H1 (cell line): Measurements from ENCODE around the gene MCF2L. TPM values are rescaled to one million over a fixed set of nuclear protein-coding genes. Genes with fewer than 3 reads are reported as not detected.
A peak's percentile ranks its signal among the peaks of the same experiment; 100 is the strongest.

Experiments
- CTCF ChIA-PET: fragments of 300-600 bp; sonication (Branson Sonifier 250); formaldehyde crosslinking; loops from one replicate; lab custom pipeline; 2021; ENCODE audit not compliant: partially characterized antibody; lab: Charles Lee
- POLR2A ChIA-PET: fragments of 300-600 bp; sonication (Branson Sonifier 250); formaldehyde crosslinking; loops from one replicate; lab custom pipeline; 2021; ENCODE audit warnings: inconsistent platforms; ENCODE audit not compliant: partially characterized antibody; lab: Charles Lee
- DNase-seq, 2 experiments: peaks; one replicate each; pipeline versions ENCODE4 v3.0.0 to v3.0.0-alpha.2; 2010 to 2022; ENCODE audit warnings: low spot score in 2 of 2, low read depth in 1 of 2, mixed read lengths in 1 of 2
- FAIRE-seq: peaks from 2 replicates; lab custom pipeline; 2011; peaks lifted over from hg19 to GRCh38; lab: Jason Lieb, UNC
- H2AFZ ChIP-seq: 2 replicates; pipeline ENCODE4 v1.8.1; 2012; ENCODE audit warnings: low read length, inconsistent platforms
- H2AK5ac ChIP-seq: 2 replicates; pipeline ENCODE4 v1.6.1; 2013; ENCODE audit warnings: low read depth, low read length
- H2BK120ac ChIP-seq: replicated peaks from 2 replicates; pipeline ENCODE3; 2013; ENCODE audit warnings: low read depth, low read length, inconsistent platforms
- H2BK12ac ChIP-seq: 2 replicates; pipeline ENCODE4 v1.6.1; 2013; ENCODE audit warnings: low read depth, low read length
- H2BK15ac ChIP-seq: 2 replicates; pipeline ENCODE4 v1.6.1; 2013; ENCODE audit warnings: low read length
- H2BK20ac ChIP-seq: 2 replicates; pipeline ENCODE4 v1.6.1; 2013; ENCODE audit warnings: low read length
- H2BK5ac ChIP-seq: 2 replicates; pipeline ENCODE4 v1.6.1; 2013; ENCODE audit warnings: low read depth, low read length
- H3K14ac ChIP-seq: 2 replicates; pipeline ENCODE4 v1.6.1; 2013; ENCODE audit warnings: inconsistent platforms; ENCODE audit not compliant: insufficient read length
- H3K18ac ChIP-seq: 2 replicates; pipeline ENCODE4 v1.6.1; 2013; ENCODE audit warnings: low read length; ENCODE audit errors: extremely low read depth
- H3K23ac ChIP-seq: 2 replicates; pipeline ENCODE4 v1.6.1; 2013; ENCODE audit warnings: inconsistent platforms; ENCODE audit not compliant: insufficient read length
- H3K23me2 ChIP-seq: 2 replicates; pipeline ENCODE4 v1.6.1; 2013; ENCODE audit warnings: low read depth, low read length
- H3K27ac ChIP-seq: 2 replicates; pipeline ENCODE4 v1.6.1; 2011; ENCODE audit warnings: low read depth, low read length, inconsistent platforms
- H3K27me3 ChIP-seq, 4 experiments: replicated peaks in 1 of 4; 1 replicate in 1 of 4; 2 replicates in 3 of 4; pipeline versions ENCODE4 v1.6.1 to v1.8.1; 2011 to 2013; ENCODE audit warnings: low read length in 3 of 4, mild to moderate bottlenecking in 3 of 4, inconsistent platforms in 2 of 4, mixed read lengths in 2 of 4, moderate library complexity in 1 of 4; ENCODE audit not compliant: control insufficient read depth in 3 of 4, insufficient read depth in 3 of 4; ENCODE audit errors: extremely low read depth in 1 of 4
- H3K36me3 ChIP-seq, 4 experiments: 2 replicates each; pipeline versions ENCODE4 v1.6.1 to v1.8.1; 2011 to 2013; ENCODE audit warnings: mild to moderate bottlenecking in 4 of 4, low read length in 3 of 4, moderate library complexity in 2 of 4, control low read depth in 1 of 4, inconsistent platforms in 1 of 4; ENCODE audit not compliant: insufficient read depth in 4 of 4, control insufficient read depth in 2 of 4
- H3K4ac ChIP-seq: replicated peaks from 2 replicates; pipeline ENCODE3; 2013; ENCODE audit warnings: low read length, low read depth, mixed read lengths, inconsistent platforms; ENCODE audit not compliant: insufficient read length
- H3K4me1 ChIP-seq, 4 experiments: replicated peaks in 1 of 4; 1 replicate in 1 of 4; 2 replicates in 3 of 4; pipeline versions ENCODE4 v1.6.1 to v1.8.1; 2011 to 2013; ENCODE audit warnings: low read length in 3 of 4, inconsistent platforms in 2 of 4, mixed read lengths in 1 of 4; ENCODE audit not compliant: insufficient read depth in 4 of 4, control insufficient read depth in 3 of 4
- H3K4me2 ChIP-seq, 2 experiments: 2 replicates each; pipeline versions ENCODE4 v1.6.1 to v1.8.1; 2011 to 2013; ENCODE audit warnings: low read depth in 2 of 2, low read length in 2 of 2, control low read depth in 1 of 2, inconsistent platforms in 1 of 2, mild to moderate bottlenecking in 1 of 2; ENCODE audit not compliant: insufficient read depth in 1 of 2
- H3K4me3 ChIP-seq, 4 experiments: fragments of 200-600, 300-600 bp in 1 of 4; sonication (generic), shearing (Covaris generic), sonication (Bioruptor Twin) in 1 of 4; 2 replicates each; pipeline versions ENCODE4 v1.5.1 to v1.8.1; 2011 to 2016; ENCODE audit warnings: low read length in 4 of 4, low read depth in 3 of 4, control low read depth in 2 of 4, inconsistent platforms in 2 of 4, mild to moderate bottlenecking in 2 of 4, mixed read lengths in 1 of 4, moderate library complexity in 1 of 4; ENCODE audit not compliant: insufficient read depth in 2 of 4; ENCODE audit errors: extremely low read depth in 1 of 4
- H3K56ac ChIP-seq: replicated peaks from 2 replicates; pipeline ENCODE3; 2013; ENCODE audit warnings: low read depth, mild to moderate bottlenecking, mixed read lengths, low read length, inconsistent platforms; ENCODE audit not compliant: insufficient read length
- H3K79me1 ChIP-seq: 2 replicates; pipeline ENCODE4 v1.6.1; 2013; ENCODE audit warnings: low read depth, low read length, control low read depth
- H3K79me2 ChIP-seq, 2 experiments: 2 replicates each; pipeline versions ENCODE4 v1.6.1 to v1.8.1; 2012 to 2013; ENCODE audit warnings: low read length in 2 of 2, mild to moderate bottlenecking in 2 of 2, inconsistent platforms in 1 of 2; ENCODE audit not compliant: insufficient read depth in 2 of 2, control insufficient read depth in 1 of 2
- H3K9ac ChIP-seq, 4 experiments: replicated peaks in 1 of 4; 1 replicate in 1 of 4; 2 replicates in 3 of 4; pipeline versions ENCODE4 v1.6.1 to v1.8.1; 2011 to 2013; ENCODE audit warnings: low read depth in 3 of 4, low read length in 3 of 4, control low read depth in 2 of 4, mild to moderate bottlenecking in 2 of 4, moderate library complexity in 2 of 4, inconsistent platforms in 1 of 4; ENCODE audit errors: extremely low read depth in 1 of 4
- H3K9me3 ChIP-seq, 2 experiments: 2 replicates each; pipeline versions ENCODE4 v1.6.1 to v1.8.1; 2012 to 2013; ENCODE audit warnings: mild to moderate bottlenecking in 2 of 2, moderate library complexity in 2 of 2, control low read depth in 1 of 2, inconsistent platforms in 1 of 2, low read depth in 1 of 2, low read length in 1 of 2, mixed read lengths in 1 of 2; ENCODE audit not compliant: insufficient read depth in 2 of 2
- H4K20me1 ChIP-seq, 2 experiments: replicated peaks in 1 of 2; 2 replicates each; pipeline versions ENCODE3 to v1.8.1; 2011 to 2013; ENCODE audit warnings: inconsistent platforms in 2 of 2, low read length in 2 of 2, mild to moderate bottlenecking in 1 of 2; ENCODE audit not compliant: insufficient read depth in 2 of 2, control insufficient read depth in 1 of 2
- H4K5ac ChIP-seq: 2 replicates; pipeline ENCODE4 v1.6.1; 2013; ENCODE audit warnings: low read length, low read depth, mixed read lengths, inconsistent platforms; ENCODE audit not compliant: insufficient read length
- H4K8ac ChIP-seq: 2 replicates; pipeline ENCODE4 v1.8.0; 2013; ENCODE audit warnings: mild to moderate bottlenecking, moderate library complexity, low read length, inconsistent platforms; ENCODE audit not compliant: insufficient read depth; ENCODE audit errors: extremely low read depth
- H4K91ac ChIP-seq: replicated peaks from 2 replicates; pipeline ENCODE3; 2013; ENCODE audit warnings: low read length, mixed read lengths, inconsistent platforms; ENCODE audit not compliant: insufficient read length
- TEAD4 ChIP-seq: IDR thresholded peaks from 2 replicates; pipeline ENCODE4 v1.6.1; 2012; ENCODE audit warnings: low read depth, low read length, inconsistent platforms, mixed read lengths
- WGBS, 2 experiments: shearing (Covaris generic) in 1 of 2; methylation state at CpG; one replicate each; pipeline versions ENCODE4 v1.1.6 to v1.1.7; 2013 to 2015; ENCODE audit warnings: low lambda C conversion rate in 2 of 2, mixed read lengths in 2 of 2, inconsistent platforms in 1 of 2, low coverage in 1 of 2, missing lambda C conversion rate in 1 of 2; ENCODE audit not compliant: insufficient replicate concordance in 2 of 2, insufficient coverage in 1 of 2, insufficient read length in 1 of 2; ENCODE audit errors: extremely low coverage in 1 of 2, missing lambda C conversion rate in 1 of 2; 5-methylcytosine and 5-hydroxymethylcytosine counted together
- polyA plus RNA-seq, 7 experiments: library from polyadenylated mRNA; depleted of rRNA in 3 of 7; stranded (reverse) in 5 of 7; unstranded in 2 of 7; fragments of >200 nt in 5 of 7; fragments of 200-250 nt in 2 of 7; gene quantifications; 1 replicate in 5 of 7; 2 replicates in 1 of 7; 4 replicates in 1 of 7; pipeline versions ENCODE4 v1.2.1 to v1.2.3, GENCODE V29; 2011 to 2013; ENCODE audit warnings: missing spikeins in 2 of 7, mixed read lengths in 2 of 7
- total RNA-seq: library from RNA; stranded (reverse); fragmentation: NEBNext Ultra II Directional; extraction: Animal tissue kit (Norgen Biotek cat#: 25700); gene quantifications from 2 replicates; pipeline ENCODE4 v1.2.1, GENCODE V29; 2021

MCF2L gene
- total and polyA plus RNA-seq, 2 of the 8 experiments (the other 6 are each of a cell fraction or from before 2014, with no cell fraction given), result 10.1 to 24.4 TPM

DNA sequence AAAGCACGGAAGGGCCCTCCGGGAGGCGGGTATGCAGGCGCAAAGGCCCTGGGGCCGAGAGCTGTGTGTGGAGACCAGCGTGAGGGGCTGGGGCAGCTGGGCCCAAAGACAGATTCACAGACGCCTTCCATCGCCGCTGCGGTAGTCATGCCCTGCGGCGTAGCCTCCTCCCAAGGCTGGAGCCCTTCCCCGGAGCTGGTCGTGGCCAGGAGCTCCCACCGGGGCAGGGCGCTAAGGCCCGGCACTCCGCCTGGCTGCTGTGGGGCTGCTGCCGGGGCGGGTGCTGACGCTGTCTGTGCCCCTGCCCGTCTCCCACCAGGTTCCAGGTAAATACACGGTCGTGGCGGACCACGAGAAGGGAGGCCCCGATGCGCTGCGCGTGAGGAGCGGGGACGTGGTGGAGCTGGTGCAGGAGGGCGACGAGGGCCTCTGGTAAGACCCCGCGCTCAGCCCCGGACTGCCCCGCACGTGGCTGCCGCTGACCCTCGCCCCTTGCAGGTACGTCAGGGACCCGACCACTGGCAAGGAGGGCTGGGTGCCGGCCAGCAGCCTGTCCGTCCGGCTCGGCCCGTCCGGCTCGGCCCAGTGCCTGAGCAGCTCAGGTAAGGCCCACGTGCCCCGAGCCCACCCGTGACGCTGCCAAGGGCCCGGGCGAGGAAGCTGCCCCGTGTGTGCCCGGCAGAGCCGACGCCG is 127.2 kb downstream of the MCF2L start:
- no peak for TF ChIP-seq TEAD4
- TF ChIP-seq, all 59 proteins: peak for 0
- no peaks in the 10 kb centered on the region for H3K9me3 ChIP-seq
- DNase-seq (no peak), FAIRE-seq (no peak)
- no peak overlapping the region for H2BK120ac ChIP-seq
- no peak overlapping the region for H3K4ac ChIP-seq
- H3K27me3 ChIP-seq, result no peaks in the 10 kb centered on the region
- H3K79me2 ChIP-seq, result no peaks in the 10 kb centered on the region
- H3K23ac ChIP-seq, result no peak overlapping the region
- no peak overlapping the region for H3K9ac ChIP-seq
- H3K14ac ChIP-seq, result no peak overlapping the region
- no peak overlapping the region for H2BK20ac ChIP-seq
- H3K36me3 ChIP-seq, result no peaks in the 10 kb centered on the region; a peak in 1 of 8 replicates
- H3K4me2 ChIP-seq, result no peak overlapping the region
- H3K27ac ChIP-seq, result no peak overlapping the region
- no peak overlapping the region for H2BK12ac ChIP-seq
- no peak overlapping the region for H2BK15ac ChIP-seq
- H2AFZ ChIP-seq, result no peak overlapping the region
- no peak overlapping the region for H4K5ac ChIP-seq
- H3K56ac ChIP-seq, result no peak overlapping the region
- H3K23me2 ChIP-seq, result no peaks in the 10 kb centered on the region
- no peak overlapping the region for H3K4me3 ChIP-seq
- peaks cover 0 to 1% of the 10 kb centered on the region in 2 experiments for H4K20me1 ChIP-seq
- POLR2A ChIA-PET, result interaction anchor here (0.8 to 3.1 kb wide), 2 partner anchors 9 to 20 kb away, joined by 3 to 14 read pairs; partner anchors contain the start of gene F7
- H4K91ac ChIP-seq, result no peak overlapping the region
- WGBS, 2 experiments, result 91% methylated on average over 54 of the region's 61 CpGs; no CpG with 5 or more reads in 1 of the 2 experiments
- no peaks in the 10 kb centered on the region; the same call in 1 of the 2 replicates for H3K79me1 ChIP-seq
- no peak overlapping the region for H2BK5ac ChIP-seq
- no peak overlapping the region for H3K18ac ChIP-seq
- CTCF ChIA-PET, result interaction anchor here (1.0 to 3.5 kb wide), 4 partner anchors 9 to 42 kb away, joined by 3 to 30 read pairs (median 4); partner anchors contain the start of gene F10
- H3K4me1 ChIP-seq, result no peaks in the 10 kb centered on the region; a peak in 1 of 7 replicates
- H4K8ac ChIP-seq, result peak overlapping the region; percentile 68; the same call in 1 of the 2 replicates
- no peak overlapping the region for H2AK5ac ChIP-seq
